GM21786 (cell line): Measurements from ENCODE around the gene ANKRD55.
"Not testable (repeated sequence)": the region's sequence is repeated elsewhere in the genome, so short reads cannot be mapped to it uniquely, and the experiment has no call there.

ENCODE experiments used
- ATAC-seq: cut with Tn5 transposase; IDR thresholded peaks from one replicate; pipeline ENCODE4 v1.9.1; 2021; ENCODE audit not compliant: unreplicated experiment

The ANKRD55 gene

GRCh38 chr5:56110646-56111403 is 122.3 kb downstream of the ANKRD55 start:
- ATAC-seq, result no peak

- ATAC-seq, result no peak
Observed at GRCh38 chr5:56108246-56108645, 124.9 kb downstream of the ANKRD55 start.

GRCh38 chr5:56106837-56107236 is 126.3 kb downstream of the ANKRD55 start:
- no peak for ATAC-seq

- peak; percentile 60 for ATAC-seq
Observed at GRCh38 chr5:56105511-56106291, 127.4 kb downstream of the ANKRD55 start.

- ATAC-seq, result no peak
Observed at GRCh38 chr5:56102889-56103288, 130.2 kb downstream of the ANKRD55 start.

DNA sequence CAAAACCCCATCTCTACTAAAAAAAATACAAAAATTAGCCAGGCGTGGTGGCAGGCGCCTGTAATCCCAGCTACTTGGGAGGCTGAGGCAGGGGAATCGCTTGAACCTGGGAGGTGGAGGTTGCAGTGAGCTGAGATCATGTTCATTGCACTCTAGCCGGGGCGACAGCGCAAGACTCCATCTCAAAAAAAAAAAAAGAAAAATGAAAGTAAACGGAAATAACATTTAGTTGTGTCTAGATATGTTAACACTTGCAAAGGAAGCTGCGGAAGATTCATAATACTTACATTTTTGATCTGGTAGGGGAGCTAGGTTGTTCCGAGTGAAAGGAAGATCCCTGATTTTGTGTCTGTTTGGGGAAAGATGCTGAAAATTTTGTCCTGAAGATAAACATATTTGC is 130.9 kb downstream of the ANKRD55 start:
- not testable (repeated sequence) for ATAC-seq

GRCh38 chr5:56101180-56101579 is 131.9 kb downstream of the ANKRD55 start:
- ATAC-seq, result no peak

GRCh38 chr5:56100439-56101176 is 132.5 kb downstream of the ANKRD55 start:
- no peak for ATAC-seq

DNA sequence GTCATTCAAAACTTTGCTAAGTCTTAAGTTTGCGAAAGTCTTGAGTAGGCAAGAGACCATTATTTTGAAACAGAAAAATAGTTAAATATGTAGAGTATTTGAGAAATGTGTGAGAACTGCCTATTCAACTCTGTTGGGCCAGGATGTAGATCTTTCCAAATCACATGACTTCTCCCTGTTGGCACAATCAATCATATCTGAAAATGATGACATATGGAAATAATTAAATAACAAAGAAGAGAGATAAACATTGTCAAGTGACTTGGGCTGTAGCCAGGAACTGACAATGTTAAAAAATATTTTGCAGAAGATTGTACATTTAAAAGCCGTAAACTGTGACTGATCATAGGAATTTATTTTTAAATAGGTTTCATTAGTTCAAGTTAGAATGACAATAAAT is 133.8 kb downstream of the ANKRD55 start:
- no peak for ATAC-seq

- ATAC-seq, result no peak
Observed at GRCh38 chr5:56097055-56097454, 136.1 kb downstream of the ANKRD55 start.

DNA sequence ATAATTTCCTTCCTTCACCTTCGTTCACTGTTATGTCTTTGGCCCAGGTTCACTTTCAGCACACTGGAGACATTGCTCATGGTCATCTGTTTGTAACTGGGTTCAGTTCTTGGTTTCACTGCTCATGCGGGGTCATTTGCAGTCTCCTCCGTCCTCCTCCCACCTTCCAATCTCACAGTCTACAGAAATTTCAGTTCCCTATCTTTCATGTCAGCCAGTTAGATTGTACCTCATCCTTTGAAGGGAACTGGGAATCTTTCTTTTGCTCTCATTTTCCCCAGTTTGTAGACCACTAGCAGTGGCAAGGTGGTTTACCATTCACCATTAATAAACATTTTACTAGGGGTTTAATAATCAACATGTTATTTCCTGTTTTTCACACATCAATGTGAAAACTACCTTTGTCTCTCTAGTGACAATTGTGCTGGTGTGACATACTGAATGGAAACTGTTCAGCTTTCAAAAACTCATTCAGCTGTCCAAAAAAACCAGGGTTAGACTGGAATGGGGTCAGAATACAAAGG is 137.5 kb downstream of the ANKRD55 start:
- peak; percentile 79 for ATAC-seq

GRCh38 chr5:56094579-56095361 is 138.4 kb downstream of the ANKRD55 start:
- peak; percentile 43 for ATAC-seq

DNA sequence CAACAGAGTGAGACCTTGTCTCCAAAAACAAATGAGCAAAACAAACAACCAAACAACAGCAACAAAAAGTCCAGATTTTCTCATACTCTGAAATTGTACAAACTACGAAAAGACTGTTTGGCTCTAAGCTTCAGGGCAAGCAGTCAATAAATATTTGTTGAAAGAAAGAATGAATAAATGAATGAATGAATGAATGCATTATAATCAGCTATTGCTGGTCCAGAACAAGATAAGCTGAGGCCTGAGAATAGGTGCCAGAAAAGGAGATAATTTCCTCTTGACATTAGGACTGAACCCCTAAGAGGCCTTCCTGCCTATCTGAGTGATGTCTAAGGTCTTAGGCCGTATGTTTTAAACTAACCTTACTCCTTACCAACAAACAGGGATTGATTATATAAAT is 139.2 kb downstream of the ANKRD55 start:
- no peak for ATAC-seq

DNA sequence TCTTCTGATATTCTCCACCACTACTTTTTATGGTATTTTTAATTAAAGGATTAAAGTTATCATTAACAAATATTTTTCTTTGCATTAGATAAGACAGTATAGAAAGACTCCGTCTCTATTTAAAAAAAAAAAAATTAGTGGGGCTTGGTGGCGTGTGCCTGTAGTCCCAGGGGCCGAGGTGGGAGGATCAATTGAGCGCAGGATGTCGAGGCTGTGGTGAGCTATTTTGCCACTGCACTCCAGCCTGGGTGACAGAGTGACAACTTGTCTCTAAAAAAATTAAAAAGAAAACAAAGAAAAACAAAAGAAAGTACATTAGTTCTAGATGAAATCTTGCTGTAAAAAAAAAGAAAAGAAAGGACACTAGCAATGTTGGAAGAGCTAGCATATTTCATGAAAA is 141.0 kb downstream of the ANKRD55 start:
- no peak for ATAC-seq

DNA sequence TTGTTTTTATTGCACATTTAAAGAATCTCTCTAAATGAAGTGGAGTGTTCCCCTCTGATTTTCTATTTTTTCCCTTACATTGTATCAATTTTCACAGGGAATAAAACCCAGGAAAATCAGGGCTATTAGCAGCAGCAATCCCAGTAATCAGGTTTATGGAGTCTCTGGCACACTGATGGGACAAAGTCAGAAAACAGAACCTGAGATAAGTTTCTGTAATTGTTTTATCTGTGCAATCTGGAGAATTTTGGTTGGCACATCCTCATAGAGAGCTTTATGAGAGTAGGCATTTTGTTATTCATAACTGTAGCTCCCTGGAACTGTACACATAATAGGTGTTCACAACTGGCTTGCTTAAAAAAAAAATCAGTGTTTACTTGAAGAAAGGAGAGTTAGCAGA is 141.5 kb downstream of the ANKRD55 start:
- ATAC-seq, result no peak

GRCh38 chr5:56090793-56091460 is 142.2 kb downstream of the ANKRD55 start:
- ATAC-seq, result no peak

GRCh38 chr5:56088967-56089829 is 143.9 kb downstream of the ANKRD55 start:
- peak; percentile 98 for ATAC-seq

DNA sequence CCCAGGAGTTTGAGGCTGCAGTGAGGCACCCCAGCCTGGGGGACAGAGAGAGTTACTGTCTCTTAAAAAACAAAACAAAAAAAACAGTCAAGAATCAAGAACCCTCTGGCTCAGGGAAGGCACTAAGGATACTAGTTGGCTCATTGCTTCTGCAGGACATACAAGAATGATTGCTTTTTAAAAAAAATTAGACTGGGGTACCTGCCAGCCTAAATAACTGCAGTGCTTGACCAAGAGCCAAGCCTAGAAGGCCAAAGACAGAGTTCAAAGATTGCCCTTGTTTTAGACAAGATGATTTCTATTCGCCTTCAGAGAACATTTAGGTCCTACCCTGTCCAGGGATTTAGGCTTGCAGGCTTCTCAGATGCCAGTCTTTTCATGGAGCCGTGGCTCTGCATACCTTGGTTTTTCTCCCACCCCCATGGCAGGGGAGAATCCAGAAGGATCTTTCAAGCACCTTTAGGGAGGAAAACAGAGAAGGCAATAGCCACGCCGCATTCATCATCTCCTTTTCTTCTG is 144.6 kb downstream of the ANKRD55 start:
- no peak for ATAC-seq

DNA sequence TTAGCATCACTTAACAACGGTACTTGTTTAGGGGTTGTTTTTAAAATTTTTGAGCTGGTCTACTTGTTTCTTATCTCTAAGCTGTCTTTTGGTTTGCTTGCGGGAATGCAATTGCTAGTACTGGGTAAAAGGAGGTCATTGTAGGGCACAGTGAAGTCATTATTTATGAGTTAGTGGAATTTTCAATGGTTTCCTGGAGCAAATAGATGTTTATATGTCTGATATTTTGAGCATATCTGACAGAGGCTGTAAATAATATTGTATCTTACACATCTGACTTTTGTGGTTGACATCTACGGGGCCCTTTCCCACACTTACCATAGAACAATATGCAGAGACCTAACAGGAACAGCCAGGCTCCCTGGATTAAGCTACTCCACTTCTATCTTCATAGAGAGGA is 147.9 kb downstream of the ANKRD55 start:
- ATAC-seq, result no peak
